CD4-positive, alpha-beta T cell treated with Interleukin-2 at 100 ng/mL for 4 hours (primary cell): ENCODE data around the gene ABCC2.
"Not testable (repeated sequence)": the region's sequence is repeated elsewhere in the genome, so short reads cannot be mapped to it uniquely, and the experiment has no call there.

ENCODE experiments used
- DNase-seq: peaks from one replicate; pipeline ENCODE4 v3.0.0-alpha.2; 2020; ENCODE audit warnings: low spot score

ABCC2 gene

GRCh38 chr10:99853655-99854054 lies 71.2 kb downstream of the ABCC2 start:
- no peak for DNase-seq

GRCh38 chr10:99854860-99855259 lies 72.4 kb downstream of the ABCC2 start:
- no peak for DNase-seq

GRCh38 chr10:99855479-99856071 lies 73.1 kb downstream of the ABCC2 start:
- no peak for DNase-seq

- DNase-seq: no peak
These were observed 76.4 kb downstream of the ABCC2 start for GRCh38 chr10:99858849-99859248.

GRCh38 chr10:99859585-99859984 lies 77.1 kb downstream of the ABCC2 start:
- DNase-seq: no peak

- no peak for DNase-seq
These were observed 78.0 kb downstream of the ABCC2 start for GRCh38 chr10:99860466-99860865.

GRCh38 chr10:99863535-99864240 lies 81.2 kb downstream of the ABCC2 start:
- DNase-seq: not testable (repeated sequence)

- not testable (repeated sequence) for DNase-seq
These were observed 84.8 kb downstream of the ABCC2 start for GRCh38 chr10:99867250-99867649.

- DNase-seq: no peak
These were observed 87.2 kb downstream of the ABCC2 start for GRCh38 chr10:99869581-99870122.

- DNase-seq: peak; percentile 48
These were observed 87.8 kb downstream of the ABCC2 start for GRCh38 chr10:99870123-99870730.

GRCh38 chr10:99872367-99873162 lies 90.1 kb downstream of the ABCC2 start:
- DNase-seq: no peak

GRCh38 chr10:99873846-99874245 lies 91.4 kb downstream of the ABCC2 start:
- no peak for DNase-seq

GRCh38 chr10:99874341-99875085 lies 92.1 kb downstream of the ABCC2 start:
- DNase-seq: no peak

- no peak for DNase-seq
These were observed 93.0 kb downstream of the ABCC2 start for GRCh38 chr10:99875473-99875872.

GRCh38 chr10:99880080-99880835 lies 97.8 kb downstream of the ABCC2 start:
- DNase-seq: no peak

GRCh38 chr10:99881371-99881770 lies 98.9 kb downstream of the ABCC2 start:
- DNase-seq: no peak

GRCh38 chr10:99883523-99883922 lies 101.1 kb downstream of the ABCC2 start:
- DNase-seq: no peak

- no peak for DNase-seq
These were observed 106.2 kb downstream of the ABCC2 start for GRCh38 chr10:99888622-99889021.

GRCh38 chr10:99894613-99895012 lies 112.2 kb downstream of the ABCC2 start:
- no peak for DNase-seq

- not testable (repeated sequence) for DNase-seq
These were observed 112.6 kb downstream of the ABCC2 start for GRCh38 chr10:99895066-99895465.

- DNase-seq: no peak
These were observed 113.4 kb downstream of the ABCC2 start for GRCh38 chr10:99895867-99896266.
